Measurements from ENCODE around the gene MAN2A1.

MAN2A1 gene

DNA sequence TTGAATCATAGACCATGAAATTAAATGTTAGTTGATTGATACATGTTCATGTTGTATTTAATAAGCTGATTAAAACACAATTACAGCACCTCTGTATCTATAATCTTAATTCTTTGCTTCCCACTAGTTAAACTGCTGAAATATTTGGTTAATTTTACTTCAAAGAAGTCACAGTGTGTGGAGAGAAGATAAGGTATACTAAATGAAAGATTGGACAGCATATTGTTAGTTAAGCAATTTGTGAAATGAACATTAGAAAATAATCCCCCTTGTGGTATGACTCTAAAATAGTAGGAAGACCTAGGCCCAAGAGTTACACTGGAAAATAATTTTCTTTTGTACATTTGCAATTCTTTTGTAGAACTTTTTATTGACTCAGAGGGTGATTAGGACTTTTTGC is 30.3 kb downstream of the MAN2A1 start (continued):
- TF ChIP-seq, protein P1, sequence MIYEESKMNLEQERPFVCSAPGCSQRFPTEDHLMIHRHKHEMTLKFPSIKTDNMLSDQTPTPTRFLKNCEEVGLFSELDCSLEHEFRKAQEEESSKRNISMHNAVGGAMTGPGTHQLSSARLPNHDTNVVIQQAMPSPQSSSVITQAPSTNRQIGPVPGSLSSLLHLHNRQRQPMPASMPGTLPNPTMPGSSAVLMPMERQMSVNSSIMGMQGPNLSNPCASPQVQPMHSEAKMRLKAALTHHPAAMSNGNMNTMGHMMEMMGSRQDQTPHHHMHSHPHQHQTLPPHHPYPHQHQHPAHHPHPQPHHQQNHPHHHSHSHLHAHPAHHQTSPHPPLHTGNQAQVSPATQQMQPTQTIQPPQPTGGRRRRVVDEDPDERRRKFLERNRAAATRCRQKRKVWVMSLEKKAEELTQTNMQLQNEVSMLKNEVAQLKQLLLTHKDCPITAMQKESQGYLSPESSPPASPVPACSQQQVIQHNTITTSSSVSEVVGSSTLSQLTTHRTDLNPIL (CRISPR knock-in tag; IDR thresholded peaks at IDR 0.05; ENCODE audit: low read depth), result no peak
- no peak for TF ChIP-seq ZC3H10 (CRISPR knock-in tag; IDR thresholded peaks at IDR 0.05)
- TF ChIP-seq ARNTL (CRISPR knock-in tag; IDR thresholded peaks at IDR 0.05; ENCODE audit: borderline replicate concordance, low read depth), result no peak
- no peak for TF ChIP-seq TOX (CRISPR knock-in tag; IDR thresholded peaks at IDR 0.05; ENCODE audit: borderline replicate concordance)
- no peak for TF ChIP-seq TCF4 (CRISPR knock-in tag; IDR thresholded peaks at IDR 0.05; ENCODE audit: borderline replicate concordance)

GRCh38 chr5:109721741-109722140 is 32.0 kb downstream of the MAN2A1 start:
- TF ChIP-seq ZFP3 (CRISPR knock-in tag; IDR thresholded peaks at IDR 0.05), result no peak
- no peak for TF ChIP-seq CSRNP3 (CRISPR knock-in tag; IDR thresholded peaks at IDR 0.05)
- no peak for TF ChIP-seq SNAI2 (CRISPR knock-in tag; IDR thresholded peaks at IDR 0.05)
- no peak for TF ChIP-seq OSR1 (CRISPR knock-in tag; IDR thresholded peaks at IDR 0.05)
- TF ChIP-seq, protein P2, sequence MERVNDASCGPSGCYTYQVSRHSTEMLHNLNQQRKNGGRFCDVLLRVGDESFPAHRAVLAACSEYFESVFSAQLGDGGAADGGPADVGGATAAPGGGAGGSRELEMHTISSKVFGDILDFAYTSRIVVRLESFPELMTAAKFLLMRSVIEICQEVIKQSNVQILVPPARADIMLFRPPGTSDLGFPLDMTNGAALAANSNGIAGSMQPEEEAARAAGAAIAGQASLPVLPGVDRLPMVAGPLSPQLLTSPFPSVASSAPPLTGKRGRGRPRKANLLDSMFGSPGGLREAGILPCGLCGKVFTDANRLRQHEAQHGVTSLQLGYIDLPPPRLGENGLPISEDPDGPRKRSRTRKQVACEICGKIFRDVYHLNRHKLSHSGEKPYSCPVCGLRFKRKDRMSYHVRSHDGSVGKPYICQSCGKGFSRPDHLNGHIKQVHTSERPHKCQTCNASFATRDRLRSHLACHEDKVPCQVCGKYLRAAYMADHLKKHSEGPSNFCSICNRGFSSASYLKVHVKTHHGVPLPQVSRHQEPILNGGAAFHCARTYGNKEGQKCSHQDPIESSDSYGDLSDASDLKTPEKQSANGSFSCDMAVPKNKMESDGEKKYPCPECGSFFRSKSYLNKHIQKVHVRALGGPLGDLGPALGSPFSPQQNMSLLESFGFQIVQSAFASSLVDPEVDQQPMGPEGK (CRISPR knock-in tag; IDR thresholded peaks at IDR 0.05; ENCODE audit: borderline replicate concordance), result no peak
- no peak for TF ChIP-seq ZNF565 (CRISPR knock-in tag; conservative IDR thresholded peaks at IDR 0.05; ENCODE audit: low read depth)
- TF ChIP-seq TOX (CRISPR knock-in tag; IDR thresholded peaks at IDR 0.05; ENCODE audit: borderline replicate concordance), result no peak
- no peak for TF ChIP-seq ZNF8 (CRISPR knock-in tag; IDR thresholded peaks at IDR 0.05)
- no peak for TF ChIP-seq POU6F1 (CRISPR knock-in tag; IDR thresholded peaks at IDR 0.05; ENCODE audit: borderline replicate concordance, low read depth)
- TF ChIP-seq BACH2 (CRISPR knock-in tag; IDR thresholded peaks at IDR 0.05; ENCODE audit: borderline replicate concordance), result no peak
- no peak for TF ChIP-seq ZC3H10 (CRISPR knock-in tag; IDR thresholded peaks at IDR 0.05)
- TF ChIP-seq RARB (CRISPR knock-in tag; IDR thresholded peaks at IDR 0.05), result no peak
- TF ChIP-seq TCF4 (CRISPR knock-in tag; IDR thresholded peaks at IDR 0.05; ENCODE audit: borderline replicate concordance), result no peak
- TF ChIP-seq PPARA (CRISPR knock-in tag; IDR thresholded peaks at IDR 0.05; ENCODE audit: borderline replicate concordance), result no peak
- TF ChIP-seq TSHZ2 (CRISPR knock-in tag; IDR thresholded peaks at IDR 0.05), result no peak
- no peak for TF ChIP-seq ZFP30 (CRISPR knock-in tag; IDR thresholded peaks at IDR 0.05)
- no peak for TF ChIP-seq ESRRG (CRISPR knock-in tag; IDR thresholded peaks at IDR 0.05)
- TF ChIP-seq CSDC2 (CRISPR knock-in tag; IDR thresholded peaks at IDR 0.05), result no peak
- no peak for ATAC-seq

GRCh38 chr5:109723606-109724005 is 33.9 kb downstream of the MAN2A1 start:
- no peak for ATAC-seq
- no peak for TF ChIP-seq ZFP3 (CRISPR knock-in tag; IDR thresholded peaks at IDR 0.05)

GRCh38 chr5:109725135-109725534 is 35.4 kb downstream of the MAN2A1 start:
- no peak for ATAC-seq
- TF ChIP-seq SNAI2 (CRISPR knock-in tag; IDR thresholded peaks at IDR 0.05) (no peak), TCF4 (CRISPR knock-in tag; IDR thresholded peaks at IDR 0.05; ENCODE audit: borderline replicate concordance) (no peak), PPARA (CRISPR knock-in tag; IDR thresholded peaks at IDR 0.05; ENCODE audit: borderline replicate concordance) (no peak), ZNF70 (CRISPR knock-in tag; IDR thresholded peaks at IDR 0.05) (no peak), ZC3H10 (CRISPR knock-in tag; IDR thresholded peaks at IDR 0.05) (no peak), ARNTL (CRISPR knock-in tag; IDR thresholded peaks at IDR 0.05; ENCODE audit: borderline replicate concordance, low read depth) (no peak), GLIS3 (CRISPR knock-in tag; IDR thresholded peaks at IDR 0.05) (no peak), CSDC2 (CRISPR knock-in tag; IDR thresholded peaks at IDR 0.05) (no peak), POU6F1 (CRISPR knock-in tag; IDR thresholded peaks at IDR 0.05; ENCODE audit: borderline replicate concordance, low read depth) (no peak)
- TF ChIP-seq, protein P2 (CRISPR knock-in tag; IDR thresholded peaks at IDR 0.05; ENCODE audit: borderline replicate concordance), result no peak
- TF ChIP-seq, protein P1 (CRISPR knock-in tag; IDR thresholded peaks at IDR 0.05; ENCODE audit: low read depth), result no peak
